CD4-positive, alpha-beta T cell (primary cell): Measurements from ENCODE around the gene SYNGR3. TPM values are rescaled to one million over a fixed set of nuclear protein-coding genes. Genes with fewer than 3 reads are reported as not detected.

Experiments
- ATAC-seq: fragments of 200-7000 bp; cut with Tn5 transposase; one replicate; pipeline ENCODE4 v1.10.0; 2022; ENCODE audit warnings: mild to moderate bottlenecking; ENCODE audit not compliant: poor library complexity
- CTCF ChIA-PET: fragments of 350-600 bp; sonication (Branson Sonifier 250); formaldehyde crosslinking; loops from one replicate; lab custom pipeline; 2021; ENCODE audit warnings: antibody characterized with exemption, inconsistent platforms; lab: Charles Lee
- POLR2A ChIA-PET: fragments of 350-600 bp; sonication (Branson Sonifier 250); formaldehyde crosslinking; loops from one replicate; lab custom pipeline; 2021; ENCODE audit warnings: antibody characterized with exemption, inconsistent platforms; lab: Charles Lee
- DNase-seq, 14 experiments: peaks; one replicate each; pipeline ENCODE4 v3.0.0-alpha.2; 2013 to 2020; ENCODE audit warnings: mixed read lengths in 2 of 14
- H3K27ac ChIP-seq, 2 donors: one replicate each; pipeline versions ENCODE4 v1.5.1 to v1.7.0; 2013; ENCODE audit warnings: low read length in 2 of 2, low read depth in 1 of 2, mild to moderate bottlenecking in 1 of 2
- H3K27me3 ChIP-seq, 2 experiments: 1 replicate in 1 of 2; 2 replicates in 1 of 2; pipeline versions ENCODE4 v1.6.1 to v1.7.0; 2013; ENCODE audit warnings: low read length in 2 of 2, control low read depth in 1 of 2, mild to moderate bottlenecking in 1 of 2, moderate library complexity in 1 of 2; ENCODE audit not compliant: insufficient read depth in 2 of 2, control insufficient read depth in 1 of 2
- H3K36me3 ChIP-seq: one replicate; pipeline ENCODE4 v1.6.1; 2013; ENCODE audit warnings: low read length, control low read depth; ENCODE audit not compliant: insufficient read depth
- H3K4me1 ChIP-seq: one replicate; pipeline ENCODE4 v1.6.1; 2013; ENCODE audit warnings: low read length, control low read depth; ENCODE audit not compliant: insufficient read depth
- H3K4me3 ChIP-seq: one replicate; pipeline ENCODE4 v1.5.1; 2013; ENCODE audit warnings: mild to moderate bottlenecking, low read length, moderate library complexity
- H3K9me3 ChIP-seq, 2 experiments: 1 replicate in 1 of 2; 2 replicates in 1 of 2; pipeline versions ENCODE4 v1.6.1 to v1.7.0; 2013; ENCODE audit warnings: low read length in 2 of 2, mild to moderate bottlenecking in 2 of 2, control low read depth in 1 of 2, moderate library complexity in 1 of 2; ENCODE audit not compliant: control insufficient read depth in 1 of 2, insufficient read depth in 1 of 2
- H3K27ac Mint-ChIP-seq: one replicate; pipeline ENCODE4 v1.8.0; 2020; ENCODE audit warnings: mixed read lengths
- H3K27me3 Mint-ChIP-seq: one replicate; pipeline ENCODE4 v1.8.0; 2021; ENCODE audit warnings: mixed read lengths
- H3K36me3 Mint-ChIP-seq: one replicate; pipeline ENCODE4 v1.8.0; 2021; ENCODE audit warnings: low read depth, mixed read lengths
- H3K4me1 Mint-ChIP-seq: one replicate; pipeline ENCODE4 v1.8.0; 2021; ENCODE audit warnings: low read depth, mixed read lengths
- H3K4me3 Mint-ChIP-seq: one replicate; pipeline ENCODE4 v1.8.0; 2020; ENCODE audit warnings: mild to moderate bottlenecking, mixed read lengths
- H3K9me3 Mint-ChIP-seq: one replicate; pipeline ENCODE4 v1.8.0; 2020; ENCODE audit warnings: mixed read lengths
- intact Hi-C, 2 experiments: fragments of 100-400 bp; cut with DNase I in 1 of 2; cut with micrococcal nuclease in 1 of 2; formaldehyde crosslinking; loops; one replicate each; pipeline versions ENCODE4 v1.15.1 to v1.9.0; 2023 to 2025; cut with DNase I, micrococcal nuclease
- total RNA-seq, 174 experiments: library from RNA in 2 of 174; stranded (reverse) in 2 of 174; gene quantifications; one replicate each; pipeline ENCODE4 v1.2.3 and lab custom pipeline; 2021 to 2026
- TF ChIP-seq, protein P1 (sequence below): fragments of 200-600 bp; IDR thresholded peaks from one replicate; pipeline ENCODE4 v1.8.0; 2022; ENCODE audit warnings: antibody characterized with exemption, mild to moderate bottlenecking

SYNGR3 gene
- total RNA-seq, 2 experiments from 2014 or later = 3.8 to 3.9 TPM

DNA sequence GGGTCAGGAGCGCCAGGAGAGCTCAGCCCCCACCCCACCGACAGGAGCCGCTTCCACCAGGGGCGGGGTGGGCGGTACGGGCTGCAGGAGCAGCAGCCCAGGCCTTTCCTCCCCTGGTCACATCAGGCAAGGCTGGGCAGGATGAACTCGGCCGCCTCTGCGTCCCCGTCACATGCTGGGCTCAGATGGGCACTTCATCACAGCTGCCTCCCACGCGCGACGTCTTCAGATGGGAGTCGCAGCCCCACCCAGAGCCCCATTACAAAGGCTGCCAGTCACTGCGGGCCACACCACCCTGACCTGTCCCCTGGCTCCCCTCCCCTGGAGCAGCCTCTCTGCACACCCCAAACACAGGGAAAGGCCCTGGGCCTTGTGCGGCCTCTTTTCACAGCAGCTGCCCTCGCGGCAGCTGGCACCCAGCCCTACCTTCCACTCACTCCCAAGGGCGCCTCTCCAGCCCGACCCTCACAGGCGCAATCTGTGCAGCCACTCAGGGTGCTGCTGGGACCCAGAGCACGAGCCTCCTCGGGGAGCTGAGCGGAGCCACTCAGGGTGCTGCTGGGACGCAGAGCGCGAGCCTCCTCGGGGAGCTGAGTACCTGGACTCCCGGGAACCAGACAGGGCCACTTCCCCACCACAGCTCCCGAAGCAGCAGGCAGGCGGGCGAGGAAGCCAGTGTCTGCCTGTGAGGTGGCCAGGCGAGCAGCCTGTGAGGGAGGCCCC is 15.2 kb downstream of the SYNGR3 start:
- no peak overlapping the region for H3K27ac Mint-ChIP-seq
- Histone ChIP-seq H3K4me1 (peaks cover 61% of the 10 kb centered on the region), H3K4me3 (no peak overlapping the region), H3K36me3 (peaks cover 48% of the 10 kb centered on the region), H3K9me3 (no peaks in the 10 kb centered on the region), H3K27ac (no peak overlapping the region), H3K27me3 (no peaks in the 10 kb centered on the region)
- H3K36me3 Mint-ChIP-seq = peaks cover 27% of the 10 kb centered on the region
- H3K4me3 Mint-ChIP-seq = no peak overlapping the region
- POLR2A ChIA-PET = interaction anchor here (1.1 to 2.2 kb wide), 6 partner anchors 11 to 150 kb away, joined by 3 to 11 read pairs (median 6); partner anchors contain the start of genes GFER, RPS2 and TRAF7
- CTCF ChIA-PET = interaction anchor here (1.0 to 1.8 kb wide), 5 partner anchors 22 to 150 kb away, joined by 3 to 13 read pairs (median 7); partner anchors contain the start of genes GFER, NTHL1, TRAF7 and TSC2
- H3K9me3 Mint-ChIP-seq = no peaks in the 10 kb centered on the region
- TF ChIP-seq, protein P1, sequence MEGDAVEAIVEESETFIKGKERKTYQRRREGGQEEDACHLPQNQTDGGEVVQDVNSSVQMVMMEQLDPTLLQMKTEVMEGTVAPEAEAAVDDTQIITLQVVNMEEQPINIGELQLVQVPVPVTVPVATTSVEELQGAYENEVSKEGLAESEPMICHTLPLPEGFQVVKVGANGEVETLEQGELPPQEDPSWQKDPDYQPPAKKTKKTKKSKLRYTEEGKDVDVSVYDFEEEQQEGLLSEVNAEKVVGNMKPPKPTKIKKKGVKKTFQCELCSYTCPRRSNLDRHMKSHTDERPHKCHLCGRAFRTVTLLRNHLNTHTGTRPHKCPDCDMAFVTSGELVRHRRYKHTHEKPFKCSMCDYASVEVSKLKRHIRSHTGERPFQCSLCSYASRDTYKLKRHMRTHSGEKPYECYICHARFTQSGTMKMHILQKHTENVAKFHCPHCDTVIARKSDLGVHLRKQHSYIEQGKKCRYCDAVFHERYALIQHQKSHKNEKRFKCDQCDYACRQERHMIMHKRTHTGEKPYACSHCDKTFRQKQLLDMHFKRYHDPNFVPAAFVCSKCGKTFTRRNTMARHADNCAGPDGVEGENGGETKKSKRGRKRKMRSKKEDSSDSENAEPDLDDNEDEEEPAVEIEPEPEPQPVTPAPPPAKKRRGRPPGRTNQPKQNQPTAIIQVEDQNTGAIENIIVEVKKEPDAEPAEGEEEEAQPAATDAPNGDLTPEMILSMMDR = no peak
- H3K4me1 Mint-ChIP-seq = peaks cover 34% of the 10 kb centered on the region
- DNase-seq (peak in 1 of 14 experiments; percentile 0), ATAC-seq (no peak)
- intact Hi-C loops = loop anchor here in 1 of 2 experiments (5.0 kb wide), 2 partner anchors 33 to 42 kb away; partner anchors contain the start of genes NTHL1, TBL3 and TSC2
- H3K27me3 Mint-ChIP-seq = no peaks in the 10 kb centered on the region

DNA sequence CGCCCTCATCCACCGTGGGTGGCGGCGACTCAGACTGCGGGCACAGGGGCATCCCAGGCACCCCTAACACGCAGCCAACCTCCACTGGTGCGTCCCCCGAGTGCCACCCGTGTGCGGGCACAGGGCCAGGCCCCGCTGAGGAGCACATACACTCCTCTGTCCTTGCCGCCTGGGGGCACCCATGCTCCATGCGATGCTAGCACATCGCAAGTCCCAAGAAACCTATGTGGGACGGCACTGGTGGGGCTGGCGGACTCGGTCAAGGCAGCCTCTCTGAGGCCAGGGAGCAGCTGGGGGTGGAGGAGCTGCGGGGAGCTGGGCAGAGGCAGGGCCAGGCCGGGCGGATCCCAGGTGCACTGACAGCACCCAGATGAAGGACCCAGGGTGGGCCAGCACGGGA is 15.9 kb downstream of the SYNGR3 start:
- CTCF ChIA-PET = interaction anchor here (1.8 kb wide), 1 partner anchor 135 kb away, joined by 13 read pairs; no protein-coding TSS in a partner anchor
- intact Hi-C loops = loop anchor here in 1 of 2 experiments (5.0 kb wide), 2 partner anchors 33 to 42 kb away; partner anchors contain the start of genes NTHL1, TBL3 and TSC2
- DNase-seq = no peak
- Mint-ChIP-seq H3K4me1 (peaks cover 40% of the 10 kb centered on the region), H3K27me3 (no peaks in the 10 kb centered on the region), H3K4me3 (peak overlapping the region; percentile 72), H3K9me3 (no peaks in the 10 kb centered on the region), H3K36me3 (peaks cover 23% of the 10 kb centered on the region), H3K27ac (peak overlapping the region; percentile 71)
- Histone ChIP-seq H3K36me3 (peaks cover 43% of the 10 kb centered on the region), H3K9me3 (no peaks in the 10 kb centered on the region), H3K4me1 (peaks cover 68% of the 10 kb centered on the region), H3K27me3 (no peaks in the 10 kb centered on the region), H3K4me3 (no peak overlapping the region), H3K27ac (no peak overlapping the region)
- POLR2A ChIA-PET = interaction anchor here (2.2 kb wide), 1 partner anchor 21 kb away, joined by 7 read pairs; the partner anchor contains the start of gene GFER
- TF ChIP-seq, protein P1 = no peak
- ATAC-seq = no peak

DNA sequence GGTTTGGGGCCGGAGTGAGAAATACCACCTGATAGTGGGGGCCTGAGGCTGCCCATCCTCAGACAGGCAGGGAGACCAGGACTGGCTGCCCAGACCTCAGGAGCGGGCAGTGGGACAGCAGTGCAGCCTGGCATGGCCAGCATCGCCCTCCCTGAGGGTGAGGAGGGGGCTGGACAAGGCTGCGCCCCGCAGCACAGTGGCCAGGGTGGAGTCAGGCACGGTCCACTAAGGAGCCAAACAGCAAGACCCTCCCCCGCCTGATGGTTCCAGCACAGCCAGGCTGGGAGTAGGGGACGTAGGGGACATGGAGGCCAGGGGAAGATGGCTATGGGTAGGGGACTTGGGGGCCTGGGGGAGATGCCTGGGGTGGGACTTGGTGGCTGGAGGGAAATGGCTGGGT is 16.5 kb downstream of the SYNGR3 start:
- Mint-ChIP-seq H3K4me3 (peak overlapping the region; percentile 72), H3K4me1 (peaks cover 40% of the 10 kb centered on the region), H3K9me3 (no peaks in the 10 kb centered on the region), H3K27ac (peak overlapping the region; percentile 71), H3K36me3 (peaks cover 16% of the 10 kb centered on the region), H3K27me3 (no peaks in the 10 kb centered on the region)
- Histone ChIP-seq H3K27me3 (no peaks in the 10 kb centered on the region), H3K9me3 (no peaks in the 10 kb centered on the region), H3K4me3 (no peak overlapping the region), H3K4me1 (peaks cover 70% of the 10 kb centered on the region), H3K27ac (no peak overlapping the region), H3K36me3 (peaks cover 36% of the 10 kb centered on the region)
- ChIA-PET CTCF (interaction anchor here (0.6 kb wide), 1 partner anchor 62 kb away, joined by 4 read pairs; no protein-coding TSS in a partner anchor), POLR2A (interaction anchor here (0.6 kb wide), 1 partner anchor 149 kb away, joined by 3 read pairs; the partner anchor contains the start of gene TRAF7)
- TF ChIP-seq, protein P1 = no peak
- intact Hi-C loops = loop anchor here in 1 of 2 experiments (5.0 kb wide), 2 partner anchors 34 to 41 kb away; partner anchors contain the start of genes NTHL1, TBL3 and TSC2
- no peak for ATAC-seq
- DNase-seq = no peak
